HUES6 (cell line): ENCODE data around the gene KLHL17.
"Not testable (repeated sequence)": the region's sequence is repeated elsewhere in the genome, so short reads cannot be mapped to it uniquely, and the experiment has no call there.

ENCODE experiments used
- H3K27ac ChIP-seq: 2 replicates; pipeline ENCODE4 v1.7.0; 2013; ENCODE audit warnings: low read depth, mild to moderate bottlenecking, low read length, inconsistent platforms
- H3K27me3 ChIP-seq: 2 replicates; pipeline ENCODE4 v1.6.1; 2013; ENCODE audit warnings: low read length; ENCODE audit not compliant: control insufficient read depth, insufficient read depth
- H3K36me3 ChIP-seq: 2 replicates; pipeline ENCODE4 v1.6.1; 2013; ENCODE audit warnings: low read length; ENCODE audit not compliant: control insufficient read depth, insufficient read depth
- H3K4me1 ChIP-seq: 2 replicates; pipeline ENCODE4 v1.6.1; 2013; ENCODE audit warnings: low read length; ENCODE audit not compliant: control insufficient read depth, insufficient read depth
- H3K4me3 ChIP-seq: 2 replicates; pipeline ENCODE4 v1.5.1; 2013; ENCODE audit warnings: low read depth, low read length
- H3K9ac ChIP-seq: one replicate; pipeline ENCODE4 v1.6.1; 2013; ENCODE audit warnings: mild to moderate bottlenecking, low read length
- H3K9me3 ChIP-seq: 2 replicates; pipeline ENCODE4 v1.6.1; 2013; ENCODE audit warnings: low read depth, low read length; ENCODE audit not compliant: control insufficient read depth, insufficient read depth

The KLHL17 gene

DNA sequence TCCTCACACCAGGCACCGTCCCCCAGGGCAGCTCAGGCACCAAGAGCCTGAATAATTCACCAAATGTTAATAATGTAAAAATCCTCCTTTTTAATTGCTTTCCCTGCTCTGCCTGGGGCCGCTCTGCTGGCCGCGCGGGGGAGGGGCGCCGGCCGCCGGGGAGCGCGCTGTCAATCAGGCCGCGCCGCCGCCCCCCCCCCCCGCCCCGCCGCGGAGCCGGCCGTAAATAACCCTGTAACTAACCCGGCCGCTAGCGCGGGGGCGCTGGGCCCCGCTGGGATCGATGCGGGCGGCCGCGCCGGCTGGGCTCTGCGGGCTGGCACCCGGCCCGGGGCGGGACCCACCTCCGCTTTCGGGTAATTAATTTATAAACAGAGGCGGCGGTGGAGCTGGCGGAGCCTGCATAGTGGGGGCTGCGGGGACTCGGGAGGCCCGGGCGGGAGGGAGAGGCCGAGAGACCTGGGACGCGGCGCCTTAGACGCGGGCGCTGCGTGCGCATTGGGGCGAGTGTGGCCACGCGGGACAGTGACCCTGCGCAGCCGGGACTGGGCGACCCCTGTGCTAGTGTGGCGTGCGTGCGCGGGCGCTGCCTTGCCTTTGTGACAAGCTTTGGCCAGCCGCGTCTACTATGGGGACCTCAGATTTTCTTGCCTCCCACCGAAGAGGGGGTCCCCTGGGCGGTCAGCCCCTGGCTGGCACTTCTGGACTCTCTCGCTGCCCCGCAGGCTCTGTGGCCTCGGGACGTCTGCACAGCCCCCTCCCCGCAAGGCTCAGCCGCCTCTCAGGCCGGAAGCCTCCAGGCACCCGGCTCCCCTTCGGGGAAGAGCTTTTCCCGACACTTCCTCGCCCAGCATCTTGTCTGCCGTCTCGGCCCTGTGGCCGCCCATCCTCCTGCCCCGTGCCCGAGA is 20.0 kb upstream of the KLHL17 start:
- H3K9ac ChIP-seq = peak overlapping the region; percentile 82
- H3K36me3 ChIP-seq = peaks cover 5% of the 10 kb centered on the region
- H3K9me3 ChIP-seq = no peaks in the 10 kb centered on the region
- H3K4me3 ChIP-seq = peak overlapping the region; percentile 56
- H3K27ac ChIP-seq = no peak overlapping the region
- peaks cover 40% of the 10 kb centered on the region for H3K4me1 ChIP-seq
- peaks cover 82% of the 10 kb centered on the region for H3K27me3 ChIP-seq

DNA sequence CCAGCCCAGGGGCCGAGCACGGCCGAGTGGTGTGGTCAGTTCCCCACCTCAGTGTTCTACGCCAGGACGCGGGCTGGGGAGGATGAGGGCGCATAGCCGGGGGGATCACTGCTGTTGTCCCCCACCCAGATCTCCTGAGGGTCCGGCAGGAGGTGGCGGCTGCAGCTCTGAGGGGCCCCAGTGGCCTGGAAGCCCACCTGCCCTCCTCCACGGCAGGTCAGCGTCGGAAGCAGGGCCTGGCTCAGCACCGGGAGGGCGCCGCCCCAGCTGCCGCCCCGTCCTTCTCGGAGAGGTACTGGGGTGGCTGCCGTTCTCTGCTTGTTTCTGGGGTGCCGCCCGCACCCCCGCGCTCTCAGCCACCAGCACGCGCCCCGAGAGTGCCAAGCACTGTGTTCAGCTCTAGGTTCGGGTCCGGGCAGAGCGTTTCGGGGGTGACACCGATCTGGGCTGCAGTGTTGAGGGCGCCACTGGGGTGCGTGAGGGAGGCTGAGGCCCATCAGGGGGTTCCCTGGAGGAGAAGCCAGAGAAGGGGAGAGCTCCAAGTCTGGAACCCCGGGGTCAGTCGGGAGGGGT is 19.3 kb upstream of the KLHL17 start:
- Histone ChIP-seq H3K27me3 (peaks cover 74% of the 10 kb centered on the region), H3K9ac (peak overlapping the region; percentile 82), H3K27ac (no peak overlapping the region), H3K9me3 (no peaks in the 10 kb centered on the region), H3K4me3 (peak overlapping the region; percentile 56), H3K4me1 (peaks cover 37% of the 10 kb centered on the region), H3K36me3 (peaks cover 13% of the 10 kb centered on the region)

DNA sequence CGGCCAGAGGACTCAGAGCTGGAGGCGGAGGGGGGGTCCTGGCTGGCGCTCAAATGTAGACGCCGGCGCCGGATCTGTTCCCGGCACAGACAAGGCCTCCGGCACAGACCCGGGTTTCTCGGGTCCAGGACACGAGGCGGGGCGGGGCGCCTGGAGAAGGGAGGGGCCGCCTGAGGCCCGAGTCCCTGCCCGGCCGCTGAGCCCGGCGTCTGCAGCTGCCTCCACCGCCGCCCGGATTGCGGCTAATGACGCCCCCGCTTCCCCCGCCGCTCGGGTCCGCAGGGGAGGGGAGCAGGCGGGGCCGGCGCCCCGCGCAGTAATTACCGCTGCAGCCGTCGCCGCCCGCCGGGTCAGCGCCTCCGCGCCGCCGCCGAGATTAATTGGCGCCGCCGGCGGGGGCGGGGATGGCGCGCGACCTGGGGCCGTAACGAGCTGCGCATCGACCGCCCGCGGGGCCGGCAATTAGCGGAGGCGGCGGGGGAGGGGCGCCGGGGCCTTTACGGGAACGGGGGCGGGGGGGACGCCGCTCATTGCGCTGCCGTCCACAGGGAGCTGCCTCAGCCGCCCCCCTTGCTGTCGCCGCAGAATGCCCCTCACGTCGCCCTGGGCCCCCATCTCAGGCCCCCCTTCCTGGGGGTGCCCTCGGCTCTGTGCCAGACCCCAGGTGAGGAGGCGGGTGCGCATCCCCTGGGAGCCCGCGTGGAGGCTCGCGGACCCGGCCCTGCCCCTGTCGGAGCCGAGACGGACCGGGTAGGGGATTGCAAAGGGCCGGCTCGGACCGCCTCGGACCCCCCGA is 18.6 kb upstream of the KLHL17 start:
- Histone ChIP-seq H3K27ac (no peak overlapping the region), H3K4me3 (peak overlapping the region; percentile 56), H3K9me3 (no peaks in the 10 kb centered on the region), H3K4me1 (peaks cover 36% of the 10 kb centered on the region), H3K36me3 (peaks cover 20% of the 10 kb centered on the region), H3K9ac (peak overlapping the region; percentile 82), H3K27me3 (peaks cover 68% of the 10 kb centered on the region)

DNA sequence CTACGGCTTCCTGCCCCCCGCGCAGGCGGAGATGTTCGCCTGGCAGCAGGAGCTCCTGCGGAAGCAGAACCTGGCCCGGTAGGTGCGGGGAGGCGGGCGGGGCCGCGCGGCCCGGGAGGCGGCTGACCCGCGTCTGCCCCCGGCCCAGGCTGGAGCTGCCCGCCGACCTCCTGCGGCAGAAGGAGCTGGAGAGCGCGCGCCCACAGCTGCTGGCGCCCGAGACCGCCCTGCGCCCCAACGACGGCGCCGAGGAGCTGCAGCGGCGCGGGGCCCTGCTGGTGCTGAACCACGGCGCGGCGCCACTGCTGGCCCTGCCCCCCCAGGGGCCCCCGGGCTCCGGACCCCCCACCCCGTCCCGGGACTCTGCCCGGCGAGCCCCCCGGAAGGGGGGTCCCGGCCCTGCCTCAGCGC is 18.0 kb upstream of the KLHL17 start:
- H3K4me1 ChIP-seq = peaks cover 34% of the 10 kb centered on the region
- no peak overlapping the region for H3K9ac ChIP-seq
- H3K9me3 ChIP-seq = no peaks in the 10 kb centered on the region
- peaks cover 26% of the 10 kb centered on the region for H3K36me3 ChIP-seq
- H3K27me3 ChIP-seq = peaks cover 61% of the 10 kb centered on the region
- peak overlapping the region; percentile 56 for H3K4me3 ChIP-seq
- no peak overlapping the region for H3K27ac ChIP-seq

DNA sequence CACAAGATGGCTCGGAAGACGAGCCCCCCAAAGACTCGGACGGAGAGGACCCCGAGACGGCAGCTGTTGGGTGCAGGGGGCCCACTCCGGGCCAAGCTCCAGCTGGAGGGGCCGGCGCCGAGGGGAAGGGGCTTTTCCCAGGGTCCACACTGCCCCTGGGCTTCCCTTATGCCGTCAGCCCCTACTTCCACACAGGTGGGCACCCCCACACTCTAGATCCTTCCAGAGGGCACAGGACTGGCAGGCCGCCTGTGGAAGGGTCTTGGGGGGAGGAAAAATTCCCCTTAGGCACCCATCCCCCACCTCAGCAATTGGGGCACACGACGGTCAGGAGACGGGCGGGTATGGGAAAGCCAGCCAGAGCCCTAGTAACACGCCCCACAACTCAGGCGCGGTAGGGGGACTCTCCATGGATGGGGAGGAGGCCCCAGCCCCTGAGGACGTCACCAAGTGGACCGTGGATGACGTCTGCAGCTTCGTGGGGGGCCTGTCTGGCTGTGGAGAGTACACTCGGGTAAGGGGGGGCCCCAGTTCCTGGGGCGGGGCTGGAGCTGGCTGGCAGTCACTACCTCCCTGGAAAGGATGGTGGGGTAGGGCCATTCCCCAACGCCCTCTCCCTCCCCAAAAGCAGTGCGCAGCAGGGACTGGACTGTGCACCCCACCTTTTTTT is 17.4 kb upstream of the KLHL17 start:
- no peak overlapping the region for H3K27ac ChIP-seq

DNA sequence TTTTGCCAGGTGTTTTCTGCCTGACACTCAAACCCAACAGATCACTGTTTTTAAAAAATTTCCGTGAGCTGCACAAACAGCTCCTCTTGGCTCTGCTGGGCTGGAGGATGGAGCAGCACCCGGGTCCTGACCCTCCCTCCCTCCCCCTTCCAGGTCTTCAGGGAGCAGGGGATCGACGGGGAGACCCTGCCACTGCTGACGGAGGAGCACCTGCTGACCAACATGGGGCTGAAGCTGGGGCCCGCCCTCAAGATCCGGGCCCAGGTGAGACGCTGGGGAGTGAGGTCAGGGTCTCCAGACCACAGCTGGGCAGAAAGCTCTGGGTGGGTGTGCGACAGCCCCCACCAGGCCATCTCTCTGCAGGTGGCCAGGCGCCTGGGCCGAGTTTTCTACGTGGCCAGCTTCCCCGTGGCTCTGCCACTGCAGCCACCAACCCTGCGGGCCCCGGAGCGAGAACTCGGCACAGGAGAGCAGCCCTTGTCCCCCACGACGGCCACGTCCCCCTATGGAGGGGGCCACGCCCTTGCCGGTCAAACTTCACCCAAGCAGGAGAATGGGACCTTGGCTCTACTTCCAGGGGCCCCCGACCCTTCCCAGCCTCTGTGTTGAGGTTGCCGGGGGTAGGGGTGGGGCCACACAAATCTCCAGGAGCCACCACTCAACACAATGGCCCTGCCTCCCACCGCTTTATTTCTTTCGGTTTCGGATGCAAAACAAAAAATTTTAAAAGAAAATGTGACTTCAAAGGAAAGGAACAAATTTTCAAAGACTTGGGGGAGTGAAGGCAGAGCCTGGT is 16.6 kb upstream of the KLHL17 start:
- H3K9me3 ChIP-seq = no peaks in the 10 kb centered on the region
- no peak overlapping the region for H3K4me3 ChIP-seq
- peaks cover 39% of the 10 kb centered on the region for H3K36me3 ChIP-seq
- H3K4me1 ChIP-seq = peaks cover 26% of the 10 kb centered on the region
- no peak overlapping the region for H3K27ac ChIP-seq
- H3K27me3 ChIP-seq = peaks cover 48% of the 10 kb centered on the region
- H3K9ac ChIP-seq = no peak overlapping the region

More for the DNA sequence above, 17.4 kb upstream of the KLHL17 start:
- Histone ChIP-seq H3K4me3 (peak overlapping the region; percentile 56), H3K9ac (no peak overlapping the region), H3K9me3 (no peaks in the 10 kb centered on the region), H3K27me3 (peaks cover 55% of the 10 kb centered on the region), H3K36me3 (peaks cover 32% of the 10 kb centered on the region), H3K4me1 (peaks cover 34% of the 10 kb centered on the region)

DNA sequence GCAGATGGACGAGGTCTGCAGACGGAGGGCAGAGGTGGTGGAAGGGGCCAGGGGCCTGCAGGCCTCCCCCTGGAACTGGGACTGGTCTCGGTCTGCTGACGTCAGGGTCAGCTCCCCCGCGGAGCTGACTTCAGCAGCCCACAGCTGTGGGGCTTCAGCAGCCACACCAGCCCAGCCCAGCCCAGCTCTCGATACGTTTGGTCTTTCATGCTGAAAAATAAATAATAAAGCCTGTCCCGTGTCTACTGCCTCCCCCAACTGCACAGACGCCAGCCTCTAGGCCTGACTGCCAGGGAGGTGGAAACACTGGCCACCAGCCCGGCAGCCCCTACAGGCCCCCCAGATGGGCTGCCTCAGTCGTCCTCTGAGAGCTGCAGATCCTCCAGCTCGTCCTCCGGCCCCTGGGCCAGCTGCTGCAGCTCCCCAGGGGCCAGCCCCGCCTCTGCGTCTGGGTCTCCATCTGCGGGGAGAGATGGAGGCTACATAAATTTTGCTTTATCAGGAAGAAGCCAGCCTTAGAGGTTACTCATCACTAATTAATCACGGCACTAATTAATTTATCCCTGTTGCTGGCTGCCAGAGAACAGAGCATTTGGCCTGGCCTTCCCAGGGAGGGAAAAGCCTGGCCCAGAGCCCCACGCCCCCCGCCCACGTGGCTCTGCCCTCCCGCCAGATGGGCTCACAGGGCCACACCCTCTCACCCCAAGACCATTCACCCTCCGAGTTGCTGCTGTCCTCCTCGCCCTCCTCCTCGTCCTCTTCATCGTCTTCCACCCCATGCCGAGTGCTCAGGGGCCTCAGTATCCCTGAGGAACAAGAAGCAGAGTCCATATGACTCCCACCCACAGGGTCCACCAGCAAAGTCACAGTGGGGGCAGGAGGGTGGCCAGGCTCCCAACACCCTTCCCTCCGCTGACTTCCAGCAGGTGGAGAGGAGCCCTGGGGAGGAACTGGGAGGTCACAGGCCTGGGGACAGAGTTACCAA is 15.8 kb upstream of the KLHL17 start:
- H3K4me1 ChIP-seq = peaks cover 19% of the 10 kb centered on the region
- H3K36me3 ChIP-seq = peaks cover 48% of the 10 kb centered on the region
- no peaks in the 10 kb centered on the region for H3K9me3 ChIP-seq
- no peak overlapping the region for H3K4me3 ChIP-seq
- H3K27ac ChIP-seq = no peak overlapping the region
- peaks cover 39% of the 10 kb centered on the region for H3K27me3 ChIP-seq
- H3K9ac ChIP-seq = no peak overlapping the region

DNA sequence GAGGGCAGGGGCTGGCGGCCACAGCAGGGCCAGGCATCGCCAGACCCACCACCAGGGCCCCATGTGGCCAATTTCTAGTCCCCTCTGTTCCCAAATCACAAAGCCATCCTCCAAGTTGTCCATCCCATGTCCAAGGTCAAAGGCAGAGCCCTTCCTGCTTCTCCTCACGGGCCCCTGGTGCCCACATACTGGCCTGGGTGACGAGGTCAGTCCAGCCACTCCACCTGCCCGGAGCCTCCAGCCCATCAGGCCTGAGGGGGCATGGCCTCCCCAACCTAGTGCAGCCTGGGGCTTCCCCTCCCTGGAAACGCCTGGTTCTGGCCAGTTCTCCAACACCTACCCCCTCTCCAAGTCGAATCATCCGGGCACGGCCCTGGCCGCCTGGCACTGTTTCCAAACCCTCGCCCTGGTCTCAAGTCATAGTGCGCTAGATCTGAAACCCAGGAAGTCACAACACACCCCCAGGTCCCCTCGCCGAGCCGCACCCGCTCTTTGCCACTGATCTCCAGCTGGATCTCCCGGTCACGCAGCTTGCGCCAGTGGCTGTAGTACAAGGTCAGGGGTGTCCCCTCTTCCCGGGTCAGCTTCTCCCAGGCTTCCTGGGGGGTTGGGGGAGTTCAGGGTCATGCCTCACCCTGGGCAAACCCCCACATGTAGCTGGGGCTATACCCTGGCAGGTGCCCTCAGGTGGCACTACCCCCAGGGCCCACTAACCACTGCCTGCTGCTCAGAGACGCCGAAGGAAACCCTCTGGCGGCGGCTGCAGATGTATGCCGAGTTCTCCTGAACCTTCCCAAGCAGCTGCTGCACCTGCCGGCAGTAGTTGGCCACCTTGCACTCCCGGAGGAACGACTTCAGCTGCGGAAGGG is 14.5 kb upstream of the KLHL17 start:
- H3K36me3 ChIP-seq = peaks cover 61% of the 10 kb centered on the region
- no peaks in the 10 kb centered on the region for H3K9me3 ChIP-seq
- no peak overlapping the region for H3K27ac ChIP-seq
- no peak overlapping the region for H3K9ac ChIP-seq
- H3K4me3 ChIP-seq = no peak overlapping the region
- H3K27me3 ChIP-seq = peaks cover 26% of the 10 kb centered on the region
- H3K4me1 ChIP-seq = peaks cover 12% of the 10 kb centered on the region

DNA sequence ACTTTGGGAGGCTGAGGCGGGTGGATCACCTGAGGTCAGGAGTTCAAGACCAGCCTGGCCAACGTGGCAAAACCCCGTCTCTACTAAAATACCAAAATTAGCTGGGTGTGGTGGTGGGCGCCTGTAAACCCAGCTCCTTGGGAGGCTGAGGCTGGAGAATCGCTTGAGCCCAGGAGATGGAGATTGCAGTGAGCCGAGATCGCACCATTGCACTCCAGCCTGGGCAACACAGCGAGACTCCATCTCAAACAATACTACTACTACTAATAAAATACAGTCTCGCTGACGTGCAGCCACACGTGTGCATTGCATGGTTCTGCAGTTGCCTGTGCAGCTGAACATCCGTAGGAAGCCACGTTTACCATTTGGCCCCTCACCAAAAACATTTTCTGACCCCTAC is 13.6 kb upstream of the KLHL17 start:
- H3K4me1 ChIP-seq, H3K9ac ChIP-seq, H3K27ac ChIP-seq, H3K4me3 ChIP-seq, H3K9me3 ChIP-seq: not testable (repeated sequence)
- peaks cover 67% of the 10 kb centered on the region for H3K36me3 ChIP-seq
- H3K27me3 ChIP-seq = peaks cover 18% of the 10 kb centered on the region
